Esophagus muscularis mucosa (tissue), 4 donors: ENCODE data around the gene ATP5PO.

Experiments
- EP300 ChIP-seq: sonication (generic); formaldehyde crosslinking; IDR thresholded peaks from one replicate; pipeline ENCODE4 v1.6.1; 2017; ENCODE audit warnings: antibody characterized with exemption
- POLR2A ChIP-seq: fragments of 450-650 bp; IDR thresholded peaks from one replicate; pipeline ENCODE4 v1.6.1; 2017; ENCODE audit warnings: antibody characterized with exemption, moderate library complexity, mild to moderate bottlenecking, low read depth
- POLR2AphosphoS5 ChIP-seq, 2 donors: sonication (generic); formaldehyde crosslinking; IDR thresholded peaks; one replicate each; pipeline ENCODE4 v1.6.1; 2017; ENCODE audit warnings: antibody characterized with exemption in 2 of 2
- TF ChIP-seq, protein P1 (sequence below), 3 experiments: fragments of 200-600 bp in 2 of 3; fragments of 450-650 bp in 1 of 3; sonication (generic) in 2 of 3; IDR thresholded peaks; one replicate each; pipeline ENCODE4 v1.5.1; 2017 to 2019; ENCODE audit warnings: antibody characterized with exemption in 3 of 3, mild to moderate bottlenecking in 2 of 3, moderate library complexity in 1 of 3

DNA sequence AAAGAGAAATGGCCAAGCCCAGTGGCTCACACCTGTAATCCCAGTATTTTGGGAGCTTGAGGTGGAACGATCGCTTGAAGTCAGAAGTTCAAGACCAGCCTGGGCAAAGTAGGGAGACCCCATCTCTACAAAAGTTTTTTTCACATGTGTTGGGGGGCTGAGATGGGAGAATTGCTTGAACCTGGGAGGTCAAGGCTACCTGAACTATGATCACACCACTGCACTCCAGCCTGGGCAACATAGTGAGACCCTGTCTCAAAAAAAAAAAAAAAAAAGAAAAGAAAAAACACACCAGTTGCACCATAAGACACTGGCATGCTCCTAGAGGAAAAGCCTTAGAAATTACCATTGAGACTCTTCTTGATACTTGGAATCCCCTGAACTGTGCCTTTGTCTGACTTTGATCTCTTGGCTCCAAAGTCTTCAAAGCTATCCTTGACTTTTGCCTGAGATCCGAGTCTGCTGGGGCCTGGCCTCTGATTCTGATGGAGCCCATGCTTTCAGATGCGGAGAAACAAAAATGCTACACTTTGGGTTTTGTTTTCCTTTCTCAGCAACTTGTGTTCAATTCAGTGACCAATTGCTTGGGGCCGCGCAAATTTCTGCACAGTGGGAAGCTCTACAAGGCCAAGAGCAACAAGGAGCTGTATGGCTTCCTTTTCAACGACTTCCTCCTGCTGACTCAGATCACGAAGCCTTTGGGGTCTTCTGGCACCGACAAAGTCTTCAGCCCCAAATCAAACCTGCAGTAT lies 33.7 kb downstream of the ATP5PO start:
- TF ChIP-seq, protein P1, sequence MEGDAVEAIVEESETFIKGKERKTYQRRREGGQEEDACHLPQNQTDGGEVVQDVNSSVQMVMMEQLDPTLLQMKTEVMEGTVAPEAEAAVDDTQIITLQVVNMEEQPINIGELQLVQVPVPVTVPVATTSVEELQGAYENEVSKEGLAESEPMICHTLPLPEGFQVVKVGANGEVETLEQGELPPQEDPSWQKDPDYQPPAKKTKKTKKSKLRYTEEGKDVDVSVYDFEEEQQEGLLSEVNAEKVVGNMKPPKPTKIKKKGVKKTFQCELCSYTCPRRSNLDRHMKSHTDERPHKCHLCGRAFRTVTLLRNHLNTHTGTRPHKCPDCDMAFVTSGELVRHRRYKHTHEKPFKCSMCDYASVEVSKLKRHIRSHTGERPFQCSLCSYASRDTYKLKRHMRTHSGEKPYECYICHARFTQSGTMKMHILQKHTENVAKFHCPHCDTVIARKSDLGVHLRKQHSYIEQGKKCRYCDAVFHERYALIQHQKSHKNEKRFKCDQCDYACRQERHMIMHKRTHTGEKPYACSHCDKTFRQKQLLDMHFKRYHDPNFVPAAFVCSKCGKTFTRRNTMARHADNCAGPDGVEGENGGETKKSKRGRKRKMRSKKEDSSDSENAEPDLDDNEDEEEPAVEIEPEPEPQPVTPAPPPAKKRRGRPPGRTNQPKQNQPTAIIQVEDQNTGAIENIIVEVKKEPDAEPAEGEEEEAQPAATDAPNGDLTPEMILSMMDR (IDR thresholded peaks at IDR 0.05): no peak
- TF ChIP-seq POLR2A: no peak
- TF ChIP-seq POLR2AphosphoS5 (IDR thresholded peaks at IDR 0.05): no peak
- no peak for TF ChIP-seq EP300
